Dedifferentiated amniotic fluid mesenchymal stem cell (primary cell): ENCODE data around the gene PPDPF.
"Not testable (repeated sequence)": the region's sequence is repeated elsewhere in the genome, so short reads cannot be mapped to it uniquely, and the experiment has no call there.

Experiments used
- DNase-seq: peaks from one replicate; pipeline ENCODE4 v3.0.0-alpha.2; 2016; ENCODE audit errors: extremely low spot score

The PPDPF gene

GRCh38 chr20:63520504-63520933 is at the start of gene PPDPF:
TSS of gene PPDPF (plus strand) at chr20:63520765. CDS start at chr20:63521309, 544 bp downstream.
- peak; percentile 59 for DNase-seq

DNA sequence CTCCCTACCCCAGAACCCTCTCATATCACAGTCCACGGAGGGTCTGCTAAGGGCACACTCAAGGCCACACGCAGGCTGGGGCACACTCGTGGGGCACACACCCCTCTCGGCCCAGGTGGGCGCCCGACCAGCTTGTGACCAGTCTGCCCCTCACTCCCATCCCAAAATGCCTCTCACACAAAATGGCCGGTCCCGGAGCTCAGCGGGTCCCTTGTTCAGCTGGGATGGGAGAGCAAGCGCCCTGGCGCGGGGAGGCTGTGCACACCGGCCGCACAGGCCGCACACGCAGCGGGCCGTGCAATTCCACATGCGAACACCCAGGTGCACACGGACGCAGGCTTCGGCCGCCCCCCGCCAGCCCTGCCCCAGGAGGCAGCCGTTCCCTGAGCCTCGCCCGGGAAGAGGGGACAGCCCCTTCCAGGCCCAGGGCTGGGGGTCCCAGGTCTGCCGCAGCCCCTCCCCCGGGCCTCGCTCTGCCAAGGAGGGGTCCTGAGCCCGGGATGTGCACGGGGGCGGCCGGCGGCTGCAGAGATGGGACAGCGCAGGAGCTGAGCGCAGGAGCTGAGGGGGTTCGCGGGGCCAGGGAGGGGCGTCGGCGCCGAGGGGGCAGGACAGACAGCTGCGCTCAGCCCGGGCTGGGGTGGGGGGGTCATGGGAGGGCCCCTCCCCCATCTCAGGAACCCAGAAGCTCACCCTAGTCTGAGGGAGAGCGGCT is 49.4 kb upstream of the PPDPF start:
- DNase-seq = no peak

GRCh38 chr20:63471717-63471980 is 48.9 kb upstream of the PPDPF start:
- DNase-seq = no peak

GRCh38 chr20:63471981-63472831 is 48.4 kb upstream of the PPDPF start, which contains the start of gene KCNQ2:
TSS of gene KCNQ2 (minus strand) at chr20:63472655. CDS start at chr20:63472463, 192 bp downstream.
- DNase-seq = no peak

GRCh38 chr20:63472862-63473390 is 47.6 kb upstream of the PPDPF start:
- no peak for DNase-seq

- DNase-seq = no peak
Observed at GRCh38 chr20:63473555-63474449, 46.8 kb upstream of the PPDPF start.

DNA sequence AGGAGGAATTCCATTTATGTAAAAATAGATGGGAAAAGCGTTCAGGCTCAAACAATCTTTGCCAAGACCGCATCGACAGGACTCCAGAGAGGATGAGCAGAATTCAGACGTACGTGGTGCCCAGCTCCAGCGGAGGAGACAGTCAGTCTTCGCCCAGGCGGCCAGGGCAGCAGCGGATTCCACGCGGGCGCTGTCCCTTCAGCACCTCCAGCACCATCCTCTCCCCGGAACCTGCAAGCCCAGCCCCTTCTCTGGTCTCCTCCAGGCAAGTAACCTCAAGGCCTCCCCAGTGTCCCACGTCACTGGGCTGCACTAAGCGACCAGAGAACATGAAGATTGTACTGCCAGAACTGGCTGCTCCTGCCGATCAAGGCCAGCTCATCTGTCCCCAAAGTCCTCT is 45.4 kb upstream of the PPDPF start:
- DNase-seq = no peak

- no peak for DNase-seq
Observed at GRCh38 chr20:63477061-63477616, 43.4 kb upstream of the PPDPF start.

DNA sequence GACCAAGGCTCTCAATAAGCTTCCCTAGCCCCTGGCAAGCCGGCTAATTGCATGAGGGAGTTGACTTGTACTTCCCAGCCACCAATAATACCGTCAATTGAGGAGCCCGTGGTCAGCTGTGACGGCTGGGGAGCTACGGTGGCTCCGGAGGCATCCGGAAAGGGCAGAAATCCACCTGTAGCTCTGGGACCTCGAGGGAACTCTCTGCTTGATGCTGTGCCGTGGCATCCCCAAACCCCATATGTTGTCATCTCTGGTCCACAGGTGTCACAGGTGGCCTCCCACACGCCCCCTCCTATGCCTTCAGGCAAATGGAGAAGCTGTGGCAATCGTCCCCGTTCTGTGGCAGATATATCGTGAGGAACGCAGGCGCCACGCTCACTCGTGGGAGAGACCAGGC is 42.6 kb upstream of the PPDPF start:
- DNase-seq = no peak

DNA sequence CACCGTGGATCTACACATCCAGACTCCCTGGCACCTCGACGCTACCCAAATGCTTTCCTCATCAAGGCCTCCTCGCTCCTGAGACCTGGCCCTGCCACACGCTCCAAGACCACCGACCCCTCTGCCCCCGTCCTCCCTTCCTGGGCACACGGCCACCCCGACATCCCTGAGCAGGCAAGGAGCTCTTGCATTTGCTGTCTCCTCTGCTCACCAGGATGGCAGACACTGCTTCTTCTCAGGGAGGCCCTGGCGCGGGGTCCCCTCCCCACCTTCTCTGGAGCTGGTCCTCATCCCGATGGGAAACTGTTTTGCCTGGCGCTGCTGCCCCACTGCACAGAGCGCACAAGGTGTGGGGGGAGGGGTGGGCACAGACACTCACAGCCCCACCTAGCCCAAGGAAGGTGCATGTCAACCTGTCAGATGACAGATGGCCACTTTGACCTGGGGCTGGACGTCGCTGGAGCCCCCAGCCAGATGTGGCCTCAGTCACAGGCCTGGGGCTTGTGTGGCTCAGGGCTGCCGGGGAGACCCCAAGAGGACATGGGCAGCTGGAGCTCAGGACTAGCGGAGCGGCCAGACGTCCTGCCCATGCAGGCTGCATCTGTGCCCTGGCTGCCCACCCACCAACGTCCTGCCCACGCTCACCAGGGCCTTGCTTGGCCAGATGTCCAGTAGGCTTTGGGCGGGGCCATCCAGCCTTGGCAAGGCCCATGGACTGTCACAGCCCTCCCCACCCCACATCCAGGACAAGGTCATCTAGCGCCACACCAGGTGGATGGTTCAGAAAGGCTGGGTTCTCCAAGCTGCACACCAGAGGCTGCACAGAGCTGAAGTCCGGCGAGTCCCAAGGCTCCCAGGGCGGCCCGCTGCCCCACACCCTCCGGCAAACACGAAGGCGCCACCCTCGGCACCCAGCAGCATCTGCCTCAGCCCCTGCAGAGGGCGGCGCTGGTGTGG is 41.9 kb upstream of the PPDPF start:
- no peak for DNase-seq

- DNase-seq = not testable (repeated sequence)
Observed at GRCh38 chr20:63479695-63480419, 40.7 kb upstream of the PPDPF start.

DNA sequence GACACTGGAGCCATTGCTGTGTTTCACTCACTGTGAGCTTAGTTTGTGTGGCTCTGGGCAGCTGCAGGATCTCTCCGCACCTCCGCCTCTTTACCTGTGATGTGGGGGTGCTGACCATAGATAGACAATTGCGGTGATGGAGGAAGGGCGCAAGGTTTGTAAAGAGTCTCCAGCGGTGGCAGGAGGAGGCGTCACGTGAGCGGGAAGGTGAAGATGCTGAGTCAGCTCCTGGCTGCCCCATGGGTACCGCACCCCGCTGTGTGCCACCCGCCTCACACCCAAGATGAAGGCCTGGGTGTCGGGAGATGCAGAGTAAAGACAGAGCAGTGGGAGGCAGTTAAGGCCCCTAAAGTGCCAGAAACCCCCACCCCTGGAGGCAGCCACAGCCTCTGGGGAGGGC is 39.1 kb upstream of the PPDPF start:
- no peak for DNase-seq

- no peak for DNase-seq
Observed at GRCh38 chr20:63482021-63482587, 38.5 kb upstream of the PPDPF start.

DNA sequence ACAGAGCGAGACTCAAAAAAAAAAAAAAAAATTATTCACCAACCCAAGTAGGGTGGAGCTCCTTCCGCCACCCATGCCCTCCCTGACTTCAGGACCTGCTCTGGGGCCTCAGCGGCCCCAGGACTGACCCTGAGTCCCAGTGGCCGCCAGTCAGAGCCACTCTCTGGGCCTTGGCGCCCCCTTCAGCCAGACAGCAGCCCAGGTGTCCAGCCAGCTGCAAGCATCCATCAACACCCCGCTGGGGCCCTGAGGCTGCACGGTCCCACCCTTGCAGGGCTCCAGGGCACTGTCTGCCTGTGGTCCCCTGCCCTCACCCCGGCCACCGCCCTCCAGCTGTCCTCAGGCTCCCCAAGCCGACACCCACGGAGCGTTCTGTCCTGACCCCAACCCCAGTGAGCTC is 36.7 kb upstream of the PPDPF start:
- DNase-seq = no peak

- no peak for DNase-seq
Observed at GRCh38 chr20:63484236-63484635, 36.3 kb upstream of the PPDPF start.

DNA sequence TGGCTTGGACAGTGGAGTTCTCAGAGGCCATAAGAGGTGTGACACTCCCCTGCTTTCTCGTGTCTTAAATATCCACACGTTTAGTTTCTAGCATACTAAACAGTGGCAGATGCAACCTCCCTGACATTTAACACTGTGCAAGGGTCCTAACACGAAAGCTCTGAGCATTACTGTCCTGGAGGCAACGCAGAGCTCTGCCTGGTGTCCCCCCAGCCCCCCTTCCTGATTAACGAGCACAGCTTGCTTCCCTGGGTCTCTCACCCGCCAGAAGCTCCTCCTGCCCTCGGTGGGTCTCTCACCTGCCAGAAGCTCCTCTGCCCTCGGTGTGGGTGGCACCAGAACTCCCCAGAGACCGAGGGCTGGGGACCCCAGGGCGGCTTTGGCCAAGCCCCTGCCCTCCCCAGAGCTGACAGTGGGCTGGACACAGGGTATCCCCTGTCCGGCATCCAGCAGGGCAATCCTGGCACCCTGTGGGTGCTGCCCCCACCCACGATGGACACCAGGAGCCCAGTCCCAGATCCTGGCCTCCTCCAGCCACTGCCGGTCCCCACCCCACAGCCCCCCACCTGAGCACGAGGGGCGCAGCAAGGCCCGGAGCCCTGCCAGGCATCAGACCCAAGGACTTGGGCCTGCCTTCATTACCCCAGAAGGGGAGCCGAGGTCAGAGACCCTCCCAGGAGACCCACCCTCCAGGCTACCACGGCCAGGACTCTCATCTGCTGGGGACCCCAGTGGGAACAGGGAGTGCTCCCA is 35.7 kb upstream of the PPDPF start:
- DNase-seq = no peak

DNA sequence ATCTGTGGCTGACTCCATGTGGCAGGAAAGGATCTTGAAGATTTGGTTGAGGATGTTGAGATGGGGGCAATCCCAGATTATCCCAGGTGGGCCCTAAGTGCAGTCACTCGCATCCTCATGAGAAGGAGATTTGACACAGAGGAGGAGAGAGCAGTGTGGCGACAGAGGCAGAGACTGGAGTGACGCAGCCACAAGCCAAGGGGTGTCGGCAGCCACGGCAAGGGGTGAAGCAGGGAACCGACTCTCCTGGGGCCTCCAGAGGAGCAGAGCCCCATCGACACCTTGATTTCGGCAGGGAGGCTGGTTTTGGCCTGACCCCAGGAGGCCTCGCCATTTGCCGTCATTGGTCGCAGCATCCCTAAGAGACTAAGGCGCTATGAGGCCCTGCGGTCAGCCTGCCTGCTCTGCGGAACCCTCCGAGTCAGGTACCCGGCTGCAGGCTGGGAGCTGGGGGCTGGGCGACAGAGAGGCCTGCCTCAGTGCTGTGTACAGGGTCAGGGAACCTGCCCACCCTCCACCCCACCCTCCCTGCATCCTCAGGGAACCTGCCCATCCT is 34.2 kb upstream of the PPDPF start:
- DNase-seq = no peak

- DNase-seq = no peak
Observed at GRCh38 chr20:63487116-63487764, 33.3 kb upstream of the PPDPF start.
